Measurements from ENCODE around the gene IL36B. TPM values are rescaled to one million over a fixed set of nuclear protein-coding genes. Genes with fewer than 3 reads are reported as not detected.

The IL36B gene
- not detected in 2 replicates for total RNA-seq

DNA sequence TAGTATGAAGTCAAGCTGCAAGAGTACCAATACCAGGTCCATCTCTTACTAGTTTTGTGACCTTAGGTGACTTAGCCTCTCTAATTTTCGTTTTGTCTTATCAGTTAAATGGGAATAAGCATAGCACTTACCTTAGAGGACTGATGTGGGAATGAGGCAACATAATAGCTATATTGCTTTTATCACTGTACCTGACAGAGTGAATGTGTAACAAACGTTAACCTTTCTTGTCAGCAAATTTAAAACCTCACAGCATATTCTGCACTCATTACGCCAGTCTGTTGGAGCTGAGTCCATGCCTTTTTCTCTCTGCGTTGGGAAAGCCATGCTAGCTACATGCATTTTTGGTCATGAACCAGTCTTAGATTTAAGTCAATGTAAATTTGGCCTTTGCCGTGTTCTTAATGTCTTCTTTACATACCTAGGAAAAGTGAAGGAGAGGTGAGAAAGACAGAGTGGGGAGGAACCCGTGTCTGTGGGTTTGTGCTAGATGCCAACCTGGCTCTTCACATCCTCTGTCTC is at the start of gene IL36B:
Gene IL36B (minus strand): TSS at position 472 of the 522 bp plus-strand sequence.

GRCh38 chr2:113067681-113068080 is 15.0 kb upstream of the IL36B start, which contains the start of gene IL1F10:
Gene IL1F10 (plus strand): TSS chr2:113067970. CDS start chr2:113072739, 4,769 bp downstream.

DNA sequence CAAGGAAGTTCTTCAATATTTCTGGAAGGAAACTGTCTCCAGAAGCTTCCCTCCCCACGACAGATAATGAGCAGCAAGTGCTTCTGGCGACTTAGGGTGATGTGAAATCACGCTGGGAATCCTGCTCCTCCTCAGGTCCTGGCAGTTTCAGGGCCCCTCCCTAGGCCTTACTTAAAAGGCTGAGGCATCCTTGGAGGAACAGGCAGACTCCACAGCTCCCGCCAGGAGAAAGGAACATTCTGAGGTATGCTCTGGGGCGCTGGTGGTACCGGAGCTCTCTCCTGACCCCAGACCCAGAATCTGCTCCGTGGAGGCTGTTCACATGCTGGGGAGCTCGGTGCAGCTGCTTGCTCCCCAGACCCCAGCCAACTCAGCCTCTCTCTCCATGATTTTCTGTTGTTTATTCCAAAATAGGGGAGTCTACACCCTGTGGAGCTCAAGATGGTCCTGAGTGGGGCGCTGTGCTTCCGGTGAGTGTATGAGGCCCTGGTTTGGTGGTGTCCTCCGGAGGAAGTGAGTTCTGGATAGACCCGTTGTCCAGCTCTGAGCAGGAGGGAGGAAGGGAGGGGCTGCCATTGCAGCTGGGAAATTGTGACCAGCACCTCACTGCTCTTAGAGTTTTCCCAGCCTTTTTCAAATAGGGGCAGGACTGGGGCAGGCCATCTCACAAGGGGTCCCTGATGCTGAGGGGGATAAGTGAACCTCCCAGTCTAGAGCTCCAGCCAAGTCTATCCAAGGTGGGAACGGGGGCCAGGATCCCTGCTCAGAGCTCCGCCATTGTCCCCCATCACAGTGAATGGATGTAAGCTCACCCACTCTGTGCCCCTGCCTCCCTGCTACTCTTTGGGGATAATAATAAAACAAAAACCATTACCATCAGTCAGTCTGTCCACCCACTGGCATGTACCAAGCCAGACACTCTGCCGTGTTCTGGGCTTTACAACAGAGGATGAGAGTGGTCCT is 6.6 kb upstream of the IL36B start, which contains the start of gene IL36RN:
Gene IL36RN (plus strand): TSS at position 201 of the 963 bp plus-strand sequence. CDS start 241 bp downstream, at position 442.

GRCh38 chr2:113005030-113005509 is 47.6 kb downstream of the IL36B start, which contains the start of gene IL36A:
Gene IL36A (plus strand): TSS chr2:113005459. CDS start chr2:113005872, 413 bp downstream.

GRCh38 chr2:112977559-112978056 is 75.1 kb downstream of the IL36B start, which contains the start of gene IL36G:
Gene IL36G (plus strand): TSS chr2:112978006. CDS start chr2:112978639, 633 bp downstream.

Small RNAs within 50 kb of the gene (small RNA-seq; reads per million reads assigned to genes)
- not detected for gene HMGN2P23
- not detected for gene RNU6-1180P

Other genes with a start within 250 kb of the IL36B start
- 0.20 and 0.37 TPM in 2 replicates for gene IL1B, start 216.1 kb downstream of the IL36B start, total RNA-seq
- gene IL37, start 141.7 kb downstream of the IL36B start, total RNA-seq: not detected in 2 replicates
- gene IL36G, start 74.9 kb downstream of the IL36B start, total RNA-seq: not detected in 2 replicates
- not detected in 2 replicates for gene IL36A, start 47.4 kb downstream of the IL36B start, total RNA-seq
- not detected in 2 replicates for gene IL36RN, start 6.3 kb upstream of the IL36B start, total RNA-seq
- gene IL1F10, start 15.1 kb upstream of the IL36B start, total RNA-seq: not detected in 2 replicates
- 0.37 TPM in 1 of 2 replicates, not detected in the other for gene IL1RN, start 74.7 kb upstream of the IL36B start, total RNA-seq
- 1.2 and 1.5 TPM in 2 replicates for gene PSD4, start 121.1 kb upstream of the IL36B start, total RNA-seq
- 2.9 and 6.6 TPM in 2 replicates for gene PAX8, start 226.1 kb upstream of the IL36B start, total RNA-seq